GM18868 (cell line): ENCODE data around the gene COMMD2.

Experiments
- ATAC-seq: cut with Tn5 transposase; IDR thresholded peaks from one replicate; pipeline ENCODE4 v1.9.1; 2021; ENCODE audit warnings: mild to moderate bottlenecking, moderate library complexity; ENCODE audit not compliant: unreplicated experiment

The COMMD2 gene

DNA sequence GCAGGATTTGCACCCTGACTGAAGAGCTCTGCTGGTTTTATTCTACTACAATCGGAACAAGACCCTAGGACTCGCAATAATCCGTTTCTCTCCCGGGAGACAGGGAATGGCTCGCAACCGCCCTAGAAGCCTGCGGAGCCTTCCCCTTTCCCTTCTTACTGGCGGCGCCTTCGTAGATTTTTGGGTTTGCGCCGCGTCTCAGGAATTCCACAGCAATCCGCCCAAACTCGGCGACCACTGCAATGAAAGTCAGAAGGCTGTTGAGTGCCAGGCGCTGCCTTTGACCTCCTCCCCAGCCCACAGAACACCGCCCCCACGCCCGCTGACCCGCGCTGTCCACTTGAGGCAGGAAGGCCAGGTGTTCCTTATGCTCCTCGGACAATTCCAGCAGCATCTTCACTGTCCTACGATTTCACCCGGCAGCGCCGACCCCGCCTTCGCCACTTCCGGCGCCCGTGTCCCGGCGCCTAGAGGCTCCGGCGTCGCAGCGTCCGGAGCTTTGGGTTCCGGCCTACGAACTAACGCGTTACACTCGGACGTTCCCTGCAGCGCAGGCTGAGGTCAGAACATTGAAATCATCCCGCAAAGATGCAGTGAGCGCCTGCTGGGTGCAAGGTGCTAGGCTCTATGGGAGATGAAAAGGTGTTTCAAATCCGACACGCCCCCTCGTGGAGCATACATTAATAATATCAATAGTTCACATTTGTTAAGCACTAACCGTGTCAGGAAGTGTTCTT, at the start of gene COMMD2:
Gene COMMD2, minus strand, starts transcription at position 439 of the 737 bp plus-strand sequence. Its CDS starts 45 bp downstream, at position 394.
- ATAC-seq, result peak; percentile 99

DNA sequence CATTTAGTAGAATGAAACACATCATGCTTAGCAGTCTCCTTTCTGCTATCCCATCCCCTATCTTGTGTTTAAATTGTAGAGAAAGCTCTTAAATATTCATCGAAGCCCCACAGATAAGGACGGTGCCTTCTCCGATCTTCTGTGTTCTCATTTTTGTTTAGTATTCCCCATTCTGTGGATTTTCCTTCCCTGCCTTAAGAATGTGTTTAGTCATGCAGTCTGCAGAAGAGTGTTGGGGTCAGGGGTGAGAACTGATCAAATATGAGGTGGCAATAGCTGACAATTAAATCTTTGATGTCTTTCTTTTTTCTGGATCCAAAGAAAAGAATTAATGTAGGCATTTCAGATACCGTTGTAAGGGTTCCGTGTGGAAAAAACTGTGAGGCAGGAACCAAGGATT, 49.4 kb upstream of the COMMD2 start:
- ATAC-seq, result no peak

DNA sequence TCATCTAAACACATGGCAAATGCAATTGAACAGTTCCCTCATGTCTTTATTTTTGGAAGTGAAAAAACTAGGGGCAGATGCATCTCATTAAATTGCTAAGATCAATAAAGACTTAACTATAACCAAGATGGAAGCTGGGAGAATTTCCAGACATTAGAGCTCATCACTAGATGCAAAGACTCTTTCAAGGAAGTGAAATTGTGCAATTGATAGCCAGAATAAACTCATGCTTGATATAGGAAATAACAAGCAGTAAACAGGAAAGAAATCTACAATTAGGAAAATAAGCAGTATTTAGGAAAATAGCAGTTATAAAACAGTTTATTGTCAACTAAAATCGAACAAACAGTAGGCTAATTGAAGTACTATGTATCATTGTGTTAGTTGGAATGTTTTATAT, 48.9 kb upstream of the COMMD2 start:
- no peak for ATAC-seq

DNA sequence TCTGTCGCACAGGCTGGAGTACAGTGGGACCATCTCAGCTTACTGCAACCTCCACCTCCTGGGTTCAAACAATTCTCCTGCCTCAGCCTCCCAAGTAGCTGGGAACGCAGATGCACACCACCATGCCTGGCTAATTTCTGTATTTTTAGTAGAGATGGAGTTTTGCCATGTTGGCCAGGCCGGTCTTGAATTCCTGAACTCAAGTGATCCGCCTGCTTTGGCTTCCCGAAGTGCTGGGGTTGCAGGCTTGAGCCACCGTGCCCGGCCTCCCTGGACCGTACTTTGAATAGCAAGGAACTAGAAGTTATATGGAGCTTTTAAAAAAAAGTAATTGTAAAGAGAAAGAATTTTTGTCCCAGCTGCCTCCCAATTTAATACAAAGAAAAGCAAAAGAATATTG, 48.4 kb upstream of the COMMD2 start:
- no peak for ATAC-seq

DNA sequence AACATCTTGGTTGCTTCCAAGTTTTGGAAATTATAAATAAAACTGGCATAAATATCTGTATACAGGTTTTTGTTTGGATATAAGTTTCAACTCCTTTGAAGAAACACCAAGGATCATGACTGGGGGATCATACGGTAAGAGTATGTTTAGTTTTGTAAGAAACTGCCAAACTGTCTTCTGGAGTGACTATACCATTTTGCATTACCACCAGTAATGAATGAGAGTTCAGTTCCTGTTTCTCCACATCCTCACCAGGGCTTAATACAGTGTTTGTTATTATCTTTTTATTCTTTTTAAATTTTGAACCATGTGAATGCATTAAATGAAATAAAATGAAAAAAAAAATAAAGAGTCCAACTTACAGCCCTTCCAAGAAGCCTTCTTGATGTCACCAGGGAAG, 43.7 kb upstream of the COMMD2 start:
- ATAC-seq, result no peak

DNA sequence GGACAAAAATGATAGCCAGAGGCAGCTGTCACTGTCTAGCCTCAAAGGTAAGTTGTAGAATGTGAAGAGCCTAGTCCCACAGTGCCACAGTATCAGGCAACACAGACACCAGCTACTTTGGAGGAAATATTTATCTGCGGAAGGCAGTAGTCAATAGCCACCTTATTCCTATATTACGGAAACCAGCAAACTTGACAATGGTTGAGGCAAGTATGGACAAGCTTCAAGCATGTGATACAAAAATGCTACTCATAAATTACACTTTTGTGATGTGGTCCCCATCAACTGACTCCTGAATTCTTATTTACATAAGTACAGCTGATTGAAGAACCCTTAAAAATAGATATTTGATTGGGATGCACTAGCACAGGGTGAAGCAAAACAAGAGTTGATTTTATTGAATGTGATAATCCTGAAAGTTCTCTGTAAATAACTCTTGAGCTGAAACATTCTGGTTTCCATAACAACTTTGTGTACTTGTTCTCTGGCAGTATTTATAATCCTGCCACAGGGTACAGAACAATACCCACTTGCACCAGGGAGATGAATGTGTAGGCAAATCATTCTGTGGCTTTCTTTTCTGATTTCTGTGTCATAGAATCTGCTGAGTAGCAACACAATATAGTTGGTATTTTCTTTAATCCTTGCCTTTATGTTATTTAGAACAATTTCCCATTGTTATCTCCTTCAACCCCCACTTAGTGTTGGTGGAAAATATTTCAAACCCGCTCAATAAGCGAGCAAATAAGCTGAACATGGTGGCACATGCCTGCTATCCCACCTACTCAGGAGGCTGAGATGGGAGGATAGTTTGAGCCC, 40.4 kb upstream of the COMMD2 start, which contains the start of gene ANKUB1:
Gene ANKUB1, minus strand, starts transcription at position 103 of the 819 bp plus-strand sequence. CDS start 188 bp downstream, outside the sequence.
- ATAC-seq, result no peak

DNA sequence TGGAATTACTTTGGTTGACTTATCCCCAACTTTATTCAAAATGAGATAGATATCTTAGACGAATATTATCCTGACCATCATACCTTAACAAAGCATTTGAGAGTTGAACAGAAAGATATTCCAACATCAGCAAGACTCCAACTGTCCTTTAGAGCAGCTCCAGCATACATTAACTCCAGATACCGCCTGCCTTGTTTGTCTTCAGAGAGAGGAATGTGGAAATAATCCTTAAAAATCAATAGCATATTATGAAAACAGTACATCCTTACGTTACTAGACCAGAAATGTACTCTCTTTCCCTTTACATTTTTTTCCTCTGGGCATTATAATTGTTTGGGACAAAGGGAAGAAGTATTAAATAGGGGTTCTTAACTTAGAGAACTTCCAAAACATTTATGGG, 38.4 kb upstream of the COMMD2 start:
- ATAC-seq, result no peak

DNA sequence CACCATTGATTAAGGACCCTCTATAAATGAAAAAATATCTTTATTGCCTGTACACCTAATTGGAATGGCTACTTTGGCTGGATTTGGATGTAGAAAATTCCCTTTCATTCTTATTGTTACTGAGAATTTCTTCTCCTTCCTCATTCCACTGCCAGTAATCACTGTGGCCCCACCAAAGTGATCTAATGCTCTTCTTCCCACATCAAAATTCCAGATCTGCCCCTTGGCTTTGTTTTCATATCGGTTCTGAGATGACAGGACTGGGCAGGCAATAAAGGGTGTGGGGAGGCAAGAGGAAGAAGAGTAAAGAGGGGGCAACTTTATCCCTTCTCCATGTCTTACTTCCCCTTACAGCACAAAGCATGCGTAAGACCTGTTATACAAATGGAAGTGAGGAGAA, 38.0 kb upstream of the COMMD2 start:
- no peak for ATAC-seq

DNA sequence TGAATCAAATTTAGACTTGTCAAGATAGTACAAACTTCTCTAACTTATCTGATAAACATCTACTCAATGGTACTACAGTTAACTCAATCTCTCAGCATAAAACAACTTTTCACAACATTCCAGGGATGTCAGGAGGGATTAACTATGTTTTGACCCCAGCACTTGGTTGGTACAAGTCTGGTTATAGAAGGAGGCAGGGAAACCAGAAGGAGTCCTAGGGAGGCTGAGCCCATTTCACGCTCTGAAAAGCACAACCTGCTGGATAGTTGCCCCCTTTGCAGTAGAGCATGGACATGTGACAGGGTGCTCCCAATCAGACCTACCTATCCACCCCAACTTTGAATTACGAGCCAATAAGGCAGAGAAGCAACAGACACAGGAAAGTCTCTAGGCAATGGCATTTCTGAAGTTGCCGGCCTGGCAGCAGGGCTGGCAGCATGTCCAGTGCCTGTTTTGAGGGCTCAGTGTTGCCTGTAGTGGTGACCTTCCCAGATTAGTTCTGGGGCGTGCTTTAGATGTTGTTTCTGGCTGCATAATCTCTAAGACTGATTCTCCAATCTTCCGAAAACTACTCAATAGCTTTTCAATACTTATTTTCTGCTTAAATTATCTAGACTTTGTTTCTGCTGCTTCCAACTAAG, 31.9 kb upstream of the COMMD2 start:
- no peak for ATAC-seq

DNA sequence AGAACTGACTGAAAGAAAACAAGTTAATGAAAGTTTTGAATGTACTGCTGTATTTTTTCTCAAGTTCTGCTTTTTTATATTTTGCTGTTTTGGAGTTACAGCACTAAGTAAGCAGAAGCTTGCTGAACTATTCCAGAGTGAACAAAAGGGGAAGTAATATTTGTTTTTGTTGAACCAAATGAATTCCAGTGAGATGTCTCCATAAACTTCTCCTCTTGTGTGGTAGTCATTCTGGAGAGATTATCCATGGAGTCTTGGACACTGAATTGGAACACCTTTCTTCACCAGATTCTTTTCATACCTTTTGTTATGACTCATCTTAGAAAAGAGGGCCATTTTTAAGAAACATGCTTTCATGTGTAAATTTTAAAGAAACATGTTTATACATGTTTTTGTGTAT, 31.3 kb upstream of the COMMD2 start:
- peak; percentile 35 for ATAC-seq

DNA sequence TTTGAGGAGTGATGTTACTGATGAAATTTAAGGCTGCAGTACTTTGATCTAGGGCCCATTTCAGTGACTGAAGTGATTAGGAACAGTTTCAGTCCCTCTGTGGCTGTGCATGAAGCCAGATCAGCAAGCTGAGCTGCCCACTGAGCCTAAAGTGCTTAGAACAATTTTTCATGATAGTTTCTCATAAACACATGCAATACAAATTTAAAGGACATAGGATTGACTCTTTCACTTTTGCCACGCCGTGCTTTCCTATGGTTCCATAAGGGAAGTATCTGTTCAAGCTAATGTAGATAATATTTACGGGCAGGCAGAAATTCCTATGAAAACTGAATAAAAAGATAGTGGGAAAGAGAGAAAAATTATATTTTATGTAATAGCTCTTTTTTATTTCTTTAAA, 29.5 kb upstream of the COMMD2 start:
- ATAC-seq, result peak; percentile 29

DNA sequence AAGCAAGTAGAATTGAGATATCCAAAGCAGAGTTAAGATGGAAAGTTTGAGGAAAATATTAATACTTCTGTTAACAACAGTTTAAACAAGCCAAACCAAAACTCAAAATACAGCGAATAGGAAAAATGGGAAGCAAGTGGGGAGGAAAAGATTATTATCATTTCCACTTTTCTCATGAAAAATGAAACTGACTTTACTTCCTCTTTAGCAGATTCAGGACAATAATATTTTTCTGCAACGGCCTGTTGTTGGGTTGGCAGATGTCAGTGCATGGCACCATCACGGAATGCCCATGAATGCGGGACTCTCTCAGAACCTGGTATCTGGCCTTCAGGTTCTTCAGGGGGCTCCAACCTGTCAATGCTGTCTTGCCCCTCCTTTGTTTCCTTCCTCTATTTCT, 28.9 kb upstream of the COMMD2 start:
- peak; percentile 52 for ATAC-seq

DNA sequence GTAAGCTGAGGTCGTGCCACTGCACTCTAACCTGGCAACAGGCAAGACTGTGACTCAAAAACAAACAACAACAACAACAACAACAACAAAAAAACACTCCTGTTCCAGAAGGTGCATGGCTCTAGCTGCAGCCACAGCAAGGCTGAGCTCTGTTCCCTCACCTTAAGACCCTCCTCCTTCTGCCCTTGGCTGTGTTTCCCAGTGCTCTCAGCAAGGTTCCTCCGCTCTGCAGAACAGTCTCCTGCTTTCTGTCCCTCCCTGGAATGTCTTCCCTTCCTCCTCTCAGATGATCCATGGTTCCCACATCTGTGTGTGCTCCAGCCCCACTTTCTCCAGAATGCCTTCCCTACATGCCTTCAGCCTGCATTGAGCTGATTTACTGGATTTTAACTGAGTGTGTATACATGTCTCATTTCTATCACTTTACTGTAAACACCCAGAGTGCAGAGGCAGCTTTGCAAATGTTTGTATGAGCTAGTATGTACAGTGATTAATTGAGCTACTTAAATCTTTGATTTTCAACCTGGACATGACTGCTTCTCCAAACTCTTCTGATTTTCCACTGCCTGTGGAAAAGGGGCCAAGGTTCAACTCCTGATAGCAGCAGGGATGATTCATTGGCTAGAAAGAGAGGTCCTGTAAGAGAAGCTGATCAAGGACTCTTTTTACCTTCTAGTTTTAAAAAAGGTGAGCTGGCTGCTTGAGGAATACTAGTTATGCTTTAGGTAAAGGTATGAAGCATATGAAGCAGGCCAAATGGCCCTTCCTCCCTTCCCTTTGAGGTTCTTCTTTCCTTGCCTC, 25.3 kb upstream of the COMMD2 start:
- ATAC-seq, result no peak

DNA sequence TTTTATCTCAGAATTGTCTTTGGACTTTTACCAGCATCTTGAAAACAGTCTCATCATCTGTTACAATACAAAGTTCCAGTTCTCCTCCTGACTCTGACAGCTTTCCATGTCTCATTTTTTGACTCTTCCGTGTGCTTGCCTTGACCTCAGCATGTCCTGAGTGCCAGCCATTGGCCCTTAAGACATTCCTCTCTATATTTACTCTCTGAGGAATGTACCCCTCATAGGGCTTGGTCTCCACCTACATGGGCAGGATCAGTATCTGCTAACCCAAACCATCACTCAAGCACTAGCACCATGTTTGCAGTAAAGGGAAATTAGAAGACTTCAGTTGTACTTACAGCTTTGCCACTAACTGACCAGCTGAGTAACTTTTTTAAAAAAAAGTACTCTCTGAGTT, 23.9 kb upstream of the COMMD2 start:
- no peak for ATAC-seq

DNA sequence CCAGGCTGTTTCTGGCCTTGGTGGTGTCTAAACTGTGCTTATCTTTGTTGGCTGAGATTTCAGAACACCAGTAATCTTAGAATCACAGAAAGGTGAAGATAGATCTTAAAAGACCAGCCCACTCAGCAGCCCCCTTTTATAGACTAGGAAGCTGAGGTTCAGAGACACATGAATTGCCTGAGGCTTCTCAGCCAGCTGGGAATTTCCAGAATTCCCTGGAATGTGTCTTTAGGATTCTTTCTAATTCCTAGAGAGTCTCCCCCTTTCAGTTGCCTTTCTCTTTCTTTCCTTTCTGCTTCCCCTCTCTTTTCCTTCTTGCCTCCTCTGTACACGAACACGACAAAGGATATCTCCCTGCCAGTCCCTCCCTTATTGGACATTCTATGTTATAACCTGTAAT, 20.6 kb upstream of the COMMD2 start:
- ATAC-seq, result no peak

DNA sequence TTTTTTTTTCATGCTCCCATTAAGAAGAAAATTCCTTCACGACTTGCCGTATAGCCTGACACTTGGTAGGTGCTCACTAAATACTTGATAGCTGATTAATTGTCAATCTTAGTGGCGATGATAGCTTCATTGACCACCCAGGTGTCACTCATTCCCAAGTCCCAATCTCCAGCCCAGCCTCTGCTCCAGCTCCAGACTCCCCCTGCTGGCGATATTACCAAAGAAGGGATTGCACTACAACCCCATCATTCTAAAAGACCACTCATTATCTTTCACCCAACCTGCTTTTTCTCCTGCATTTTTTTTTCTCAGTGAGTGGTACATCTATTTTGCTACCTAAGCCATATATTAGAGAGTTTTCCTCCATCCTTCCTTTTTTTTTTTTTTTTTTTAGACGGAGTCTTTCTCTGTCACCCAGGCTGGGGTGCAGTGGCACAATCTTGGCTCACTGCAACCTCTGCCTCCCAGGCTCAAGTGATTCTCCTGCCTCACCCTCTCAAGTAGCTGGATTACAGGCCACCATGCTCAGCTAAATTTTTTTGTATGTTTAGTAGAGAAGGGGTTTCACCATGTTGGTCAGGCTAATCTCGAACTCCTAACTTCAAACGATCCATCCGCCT, 19.5 kb upstream of the COMMD2 start:
- peak; percentile 60 for ATAC-seq

DNA sequence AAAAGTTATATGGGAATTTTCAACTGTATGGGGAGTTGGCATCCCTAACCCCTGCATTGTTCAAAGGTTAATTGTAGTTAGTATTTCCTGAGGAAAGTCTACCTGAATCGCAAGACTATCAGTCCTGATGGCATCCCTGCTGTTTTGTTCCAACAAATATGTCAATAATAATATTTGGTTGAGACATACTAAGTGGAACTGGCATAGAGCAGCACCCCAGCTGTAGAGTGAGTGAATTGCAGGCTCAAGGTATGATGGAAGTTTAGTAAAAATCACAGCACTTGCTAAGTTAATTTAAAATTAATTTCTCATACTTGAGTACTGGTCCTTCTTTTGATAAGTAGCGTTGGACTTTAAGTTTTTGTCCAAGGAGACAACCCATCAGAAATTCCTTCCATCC, 18.0 kb upstream of the COMMD2 start:
- ATAC-seq, result no peak

DNA sequence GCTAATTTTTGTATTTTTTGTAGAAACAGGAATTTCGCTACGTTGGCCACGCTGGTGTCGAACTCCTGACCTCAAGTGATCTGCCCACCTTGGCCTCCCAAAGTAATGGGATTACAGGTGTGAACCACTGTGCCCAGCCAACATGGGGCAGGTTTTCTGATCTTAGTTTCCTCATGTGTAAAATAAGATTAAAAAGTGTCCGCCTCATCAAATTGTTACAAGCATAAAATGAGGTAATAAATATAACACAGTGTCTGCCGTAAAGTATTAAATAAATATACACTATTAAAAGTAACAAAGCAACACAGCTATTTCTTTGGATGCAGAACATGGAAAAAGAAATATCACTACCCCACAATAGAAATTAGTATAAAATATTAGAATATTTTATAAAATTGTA, 16.4 kb upstream of the COMMD2 start:
- ATAC-seq, result no peak

DNA sequence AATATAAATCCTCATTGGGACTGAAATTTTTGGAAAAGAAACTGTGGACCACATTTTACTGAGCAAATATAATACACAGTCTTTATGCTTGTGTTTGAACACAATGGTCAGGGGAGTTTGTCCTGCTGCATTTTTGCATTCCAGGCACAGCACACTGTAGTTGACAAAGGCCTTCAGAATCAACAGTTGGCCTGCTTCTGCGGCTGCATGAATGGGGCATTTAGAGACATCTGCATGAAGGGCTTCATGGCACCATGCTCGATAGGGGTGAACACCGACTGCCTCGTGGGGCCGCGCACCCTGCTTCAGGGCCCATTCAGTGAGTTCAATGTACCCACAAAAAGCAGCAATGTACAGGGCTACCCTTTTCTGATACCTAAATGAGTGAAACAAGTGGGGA, 15.4 kb upstream of the COMMD2 start:
- ATAC-seq, result no peak

DNA sequence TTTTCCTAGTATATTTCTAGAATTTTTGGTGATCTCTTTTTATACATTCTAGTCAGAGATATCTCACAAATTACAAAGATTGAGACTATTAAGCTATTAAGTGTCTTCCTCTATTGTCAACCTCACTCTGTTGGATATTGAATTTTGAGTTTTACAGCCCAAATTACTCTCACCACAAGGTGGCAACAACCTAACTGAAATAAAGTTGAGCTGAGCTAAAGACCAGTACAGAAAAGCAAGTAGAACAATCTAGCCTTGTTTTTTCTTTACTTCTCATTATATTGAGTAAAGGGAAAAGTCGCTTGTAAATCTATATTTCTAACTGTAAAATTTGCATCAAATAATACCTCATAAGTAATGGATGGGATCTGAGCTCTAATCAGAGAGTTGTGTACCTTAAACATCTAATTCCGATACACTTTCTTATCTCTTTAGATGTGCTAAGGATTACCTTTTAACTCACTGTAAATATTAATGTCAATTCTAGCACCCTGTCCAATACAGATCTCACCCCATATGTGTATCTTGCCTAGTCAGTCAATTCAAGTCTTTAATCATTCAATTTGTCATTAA, 13.6 kb upstream of the COMMD2 start:
- ATAC-seq, result no peak
